ENCODE measurements around the gene PITX1.

DNA sequence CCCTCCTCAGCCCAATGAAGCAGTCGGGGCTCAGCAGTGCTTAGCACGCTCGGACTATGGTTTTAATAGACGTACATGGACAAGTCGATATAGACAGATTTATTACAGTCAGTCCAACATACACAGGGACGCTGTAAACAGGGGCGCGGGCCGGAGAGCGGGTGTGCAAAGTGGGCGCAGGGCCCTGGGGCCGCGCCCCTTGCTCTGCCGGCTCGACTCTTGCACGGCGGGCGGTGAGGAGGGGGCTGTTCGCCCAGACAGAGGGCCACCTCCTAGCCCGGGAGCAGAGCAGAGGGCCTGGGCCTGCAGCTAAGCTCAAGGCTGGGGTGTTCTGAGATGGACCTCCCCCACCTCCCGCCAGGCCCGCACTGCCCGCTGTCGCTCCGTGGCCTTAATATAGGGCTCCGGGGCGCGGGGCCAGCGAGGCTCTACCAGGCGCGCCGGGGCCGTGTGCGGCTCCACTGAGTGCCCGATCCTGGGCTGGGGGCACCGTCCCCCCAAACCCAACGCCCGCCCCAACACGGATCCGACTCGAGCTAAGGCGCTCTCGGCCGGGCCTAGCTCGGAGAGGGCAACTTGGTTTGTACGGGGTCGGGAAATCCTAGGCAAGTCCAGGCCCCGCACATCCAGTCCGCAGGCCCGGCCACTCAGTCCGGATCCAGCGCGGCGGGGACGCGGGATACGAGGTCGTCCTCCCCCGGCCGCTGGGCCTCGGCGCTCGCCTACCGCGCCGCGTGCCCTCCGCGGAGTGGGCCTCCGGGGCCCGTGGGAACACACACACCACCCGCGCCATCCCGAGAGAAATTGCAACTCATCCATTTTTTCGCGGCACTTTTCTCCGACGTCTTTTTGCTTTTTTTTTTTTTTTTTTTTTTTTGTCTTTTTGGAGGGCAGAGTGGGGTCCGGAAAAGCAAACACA, 6.1 kb downstream of the PITX1 start:
- TF ChIP-seq, protein P1, sequence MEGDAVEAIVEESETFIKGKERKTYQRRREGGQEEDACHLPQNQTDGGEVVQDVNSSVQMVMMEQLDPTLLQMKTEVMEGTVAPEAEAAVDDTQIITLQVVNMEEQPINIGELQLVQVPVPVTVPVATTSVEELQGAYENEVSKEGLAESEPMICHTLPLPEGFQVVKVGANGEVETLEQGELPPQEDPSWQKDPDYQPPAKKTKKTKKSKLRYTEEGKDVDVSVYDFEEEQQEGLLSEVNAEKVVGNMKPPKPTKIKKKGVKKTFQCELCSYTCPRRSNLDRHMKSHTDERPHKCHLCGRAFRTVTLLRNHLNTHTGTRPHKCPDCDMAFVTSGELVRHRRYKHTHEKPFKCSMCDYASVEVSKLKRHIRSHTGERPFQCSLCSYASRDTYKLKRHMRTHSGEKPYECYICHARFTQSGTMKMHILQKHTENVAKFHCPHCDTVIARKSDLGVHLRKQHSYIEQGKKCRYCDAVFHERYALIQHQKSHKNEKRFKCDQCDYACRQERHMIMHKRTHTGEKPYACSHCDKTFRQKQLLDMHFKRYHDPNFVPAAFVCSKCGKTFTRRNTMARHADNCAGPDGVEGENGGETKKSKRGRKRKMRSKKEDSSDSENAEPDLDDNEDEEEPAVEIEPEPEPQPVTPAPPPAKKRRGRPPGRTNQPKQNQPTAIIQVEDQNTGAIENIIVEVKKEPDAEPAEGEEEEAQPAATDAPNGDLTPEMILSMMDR (IDR thresholded peaks at IDR 0.05) = no peak
- TF ChIP-seq POLR2A (IDR thresholded peaks at IDR 0.05) = no peak
